Retinal pigment epithelial cell (primary cell): ENCODE data around the gene FOXD2.

ENCODE experiments used
- DNase-seq: peaks from one replicate; pipeline ENCODE4 v3.0.0-alpha.2; 2010; ENCODE audit warnings: low read depth
- H3K4me3 ChIP-seq: 2 replicates; pipeline ENCODE4 v1.5.1; 2011; ENCODE audit warnings: mild to moderate bottlenecking, low read length, control low read depth, moderate library complexity
- CTCF ChIP-seq: conservative IDR thresholded peaks from 2 replicates; pipeline ENCODE4 v1.5.1; 2011; ENCODE audit warnings: low read depth, low read length, control low read depth, inconsistent platforms

The FOXD2 gene

GRCh38 chr1:47437447-47438164 is at the start of gene FOXD2:
TSS of gene FOXD2 (plus strand) at chr1:47438044. CDS start at chr1:47438136, 92 bp downstream.
- TF ChIP-seq CTCF, result peak; percentile 59
- no peak for DNase-seq
- H3K4me3 ChIP-seq, result peak within 1 kb of the TSS; percentile 57

- peak; percentile 86 for TF ChIP-seq CTCF
- no peak for DNase-seq
Observed at GRCh38 chr1:47388891-47389238, 49.0 kb upstream of the FOXD2 start.

GRCh38 chr1:47389731-47390130 is 48.1 kb upstream of the FOXD2 start:
- no peak overlapping the region for H3K4me3 ChIP-seq
- DNase-seq, result no peak
- no peak for TF ChIP-seq CTCF

More at GRCh38 chr1:47388891-47389238, 49.0 kb upstream of the FOXD2 start:
- H3K4me3 ChIP-seq, result no peak overlapping the region

GRCh38 chr1:47390843-47391242 is 47.0 kb upstream of the FOXD2 start:
- no peak for DNase-seq
- no peak for TF ChIP-seq CTCF
- H3K4me3 ChIP-seq, result no peak overlapping the region

- no peak overlapping the region for H3K4me3 ChIP-seq
- TF ChIP-seq CTCF, result no peak
- DNase-seq, result no peak
Observed at GRCh38 chr1:47393141-47393540, 44.7 kb upstream of the FOXD2 start.

- DNase-seq, result no peak
- no peak for TF ChIP-seq CTCF
- H3K4me3 ChIP-seq, result no peak overlapping the region
Observed at GRCh38 chr1:47395433-47395832, 42.4 kb upstream of the FOXD2 start.

GRCh38 chr1:47396671-47397196 is 41.1 kb upstream of the FOXD2 start:
- TF ChIP-seq CTCF, result no peak
- no peak overlapping the region for H3K4me3 ChIP-seq
- DNase-seq, result no peak
